ENCODE results near the gene CCDC87.
A peak's percentile ranks its signal among the peaks of the same experiment; 100 is the strongest.
"Not testable (repeated sequence)": the region's sequence is repeated elsewhere in the genome, so short reads cannot be mapped to it uniquely, and the experiment has no call there.

CCDC87 gene, protein sequence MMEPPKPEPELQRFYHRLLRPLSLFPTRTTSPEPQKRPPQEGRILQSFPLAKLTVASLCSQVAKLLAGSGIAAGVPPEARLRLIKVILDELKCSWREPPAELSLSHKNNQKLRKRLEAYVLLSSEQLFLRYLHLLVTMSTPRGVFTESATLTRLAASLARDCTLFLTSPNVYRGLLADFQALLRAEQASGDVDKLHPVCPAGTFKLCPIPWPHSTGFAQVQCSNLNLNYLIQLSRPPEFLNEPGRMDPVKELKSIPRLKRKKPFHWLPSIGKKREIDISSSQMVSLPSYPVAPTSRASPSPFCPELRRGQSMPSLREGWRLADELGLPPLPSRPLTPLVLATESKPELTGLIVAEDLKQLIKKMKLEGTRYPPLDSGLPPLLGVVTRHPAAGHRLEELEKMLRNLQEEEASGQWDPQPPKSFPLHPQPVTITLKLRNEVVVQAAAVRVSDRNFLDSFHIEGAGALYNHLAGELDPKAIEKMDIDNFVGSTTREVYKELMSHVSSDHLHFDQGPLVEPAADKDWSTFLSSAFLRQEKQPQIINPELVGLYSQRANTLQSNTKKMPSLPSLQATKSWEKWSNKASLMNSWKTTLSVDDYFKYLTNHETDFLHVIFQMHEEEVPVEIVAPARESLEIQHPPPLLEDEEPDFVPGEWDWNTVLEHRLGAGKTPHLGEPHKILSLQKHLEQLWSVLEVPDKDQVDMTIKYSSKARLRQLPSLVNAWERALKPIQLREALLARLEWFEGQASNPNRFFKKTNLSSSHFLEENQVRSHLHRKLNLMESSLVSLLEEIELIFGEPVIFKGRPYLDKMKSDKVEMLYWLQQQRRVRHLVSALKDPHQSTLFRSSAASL

DNA sequence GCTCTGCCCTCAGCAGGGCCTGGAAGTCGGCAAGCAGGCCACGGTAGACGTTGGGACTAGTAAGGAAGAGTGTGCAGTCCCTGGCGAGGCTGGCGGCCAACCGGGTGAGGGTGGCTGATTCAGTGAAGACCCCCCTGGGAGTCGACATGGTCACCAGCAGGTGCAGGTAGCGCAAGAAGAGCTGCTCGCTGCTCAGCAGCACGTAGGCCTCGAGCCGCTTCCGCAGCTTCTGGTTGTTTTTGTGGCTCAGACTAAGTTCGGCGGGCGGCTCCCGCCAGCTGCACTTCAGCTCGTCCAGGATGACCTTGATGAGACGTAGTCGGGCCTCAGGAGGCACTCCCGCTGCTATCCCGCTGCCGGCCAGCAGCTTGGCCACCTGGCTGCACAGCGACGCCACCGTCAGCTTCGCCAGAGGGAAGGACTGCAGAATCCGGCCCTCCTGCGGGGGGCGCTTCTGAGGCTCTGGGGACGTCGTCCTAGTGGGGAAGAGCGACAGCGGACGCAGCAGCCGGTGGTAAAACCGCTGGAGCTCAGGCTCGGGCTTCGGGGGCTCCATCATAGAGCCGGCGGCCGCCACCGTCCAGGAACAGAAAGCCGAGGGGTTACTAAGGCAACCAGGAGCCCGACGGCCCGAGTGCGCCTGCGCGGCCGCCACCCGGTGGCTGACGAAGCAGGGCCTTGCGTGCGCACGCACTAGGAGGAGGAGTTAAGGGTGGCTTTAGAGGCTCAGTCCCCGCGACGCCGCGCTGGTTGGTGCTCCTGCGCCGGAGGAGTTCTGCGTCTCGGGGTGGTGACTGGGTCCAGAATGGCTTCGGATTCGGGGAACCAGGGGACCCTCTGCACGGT is at the start of gene CCDC87, which contains the start of gene CCS:
Gene CCDC87 (minus strand): TSS at position 607 of the 846 bp plus-strand sequence. CDS start 48 bp downstream, at position 559.
Gene CCS (plus strand): TSS at position 729 of the 846 bp plus-strand sequence. CDS start 77 bp downstream, at position 806.
- DNase-seq = peak; percentile 94 to 97

DNA sequence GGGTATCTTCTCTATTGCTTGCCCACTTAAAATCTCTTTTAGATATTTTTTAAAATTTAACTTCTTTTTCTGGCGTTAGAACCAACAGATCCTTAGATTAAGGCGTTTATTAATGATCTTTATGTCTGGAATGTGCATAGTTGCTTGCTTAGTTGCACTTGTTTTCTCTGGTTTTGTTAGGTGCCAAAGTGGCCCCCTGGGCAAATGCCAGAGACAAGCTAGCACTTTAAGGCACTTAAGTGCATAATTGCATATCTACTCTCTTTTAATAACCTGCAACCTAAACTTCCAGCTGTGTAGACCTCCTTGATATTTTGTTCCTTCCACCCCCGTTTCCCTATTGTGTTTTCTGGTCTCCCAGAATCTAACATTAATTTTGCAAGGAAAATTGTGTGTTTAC is 49.0 kb upstream of the CCDC87 start:
- no peak for DNase-seq

DNA sequence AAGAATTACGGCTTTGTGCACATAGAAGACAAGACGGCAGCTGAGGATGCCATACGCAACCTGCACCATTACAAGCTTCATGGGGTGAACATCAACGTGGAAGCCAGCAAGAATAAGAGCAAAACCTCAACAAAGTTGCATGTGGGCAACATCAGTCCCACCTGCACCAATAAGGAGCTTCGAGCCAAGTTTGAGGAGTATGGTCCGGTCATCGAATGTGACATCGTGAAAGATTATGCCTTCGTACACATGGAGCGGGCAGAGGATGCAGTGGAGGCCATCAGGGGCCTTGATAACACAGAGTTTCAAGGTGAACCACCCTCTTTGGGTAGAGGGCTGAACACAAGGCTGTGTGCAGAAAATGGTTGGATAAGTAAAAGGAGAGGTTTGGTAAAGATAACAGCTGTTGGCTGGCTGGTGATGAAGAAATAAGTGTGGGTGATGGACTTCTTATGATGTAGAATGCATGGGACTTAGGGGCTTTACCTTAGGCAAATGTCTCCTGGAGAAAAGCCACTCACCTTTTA is 47.0 kb upstream of the CCDC87 start:
- not testable (repeated sequence) for DNase-seq

GRCh38 chr11:66639066-66639813 is 46.4 kb upstream of the CCDC87 start:
- DNase-seq = no peak

GRCh38 chr11:66638177-66639065 is 45.6 kb upstream of the CCDC87 start, which contains the start of gene RBM4:
Gene RBM4, plus strand, starts transcription at chr11:66638703. Its CDS starts 1,009 bp downstream, at chr11:66639712.
- peak; percentile 100 for DNase-seq

GRCh38 chr11:66637557-66638176 is 44.8 kb upstream of the CCDC87 start:
- DNase-seq = peak in 1 of 2 experiments; percentile 37

DNA sequence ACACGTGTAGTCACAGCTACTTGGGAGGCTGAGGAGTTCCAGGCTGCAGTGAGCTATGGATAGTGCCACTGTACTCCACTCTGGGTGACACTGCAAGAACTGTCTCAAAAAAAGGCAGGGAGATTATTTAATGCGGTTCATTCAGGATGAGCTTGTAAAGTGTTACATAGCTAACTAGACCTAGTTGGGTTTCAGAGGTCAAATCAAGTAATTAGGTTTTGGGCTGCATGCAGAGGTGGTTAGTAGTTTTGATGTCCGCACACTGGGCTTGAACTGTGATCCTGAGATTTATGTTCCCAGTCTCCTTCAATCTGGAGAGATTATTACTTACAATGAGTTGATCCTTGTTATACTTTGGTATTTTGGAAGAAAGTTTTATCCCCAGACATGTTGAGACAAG is 43.5 kb upstream of the CCDC87 start:
- no peak for DNase-seq

DNA sequence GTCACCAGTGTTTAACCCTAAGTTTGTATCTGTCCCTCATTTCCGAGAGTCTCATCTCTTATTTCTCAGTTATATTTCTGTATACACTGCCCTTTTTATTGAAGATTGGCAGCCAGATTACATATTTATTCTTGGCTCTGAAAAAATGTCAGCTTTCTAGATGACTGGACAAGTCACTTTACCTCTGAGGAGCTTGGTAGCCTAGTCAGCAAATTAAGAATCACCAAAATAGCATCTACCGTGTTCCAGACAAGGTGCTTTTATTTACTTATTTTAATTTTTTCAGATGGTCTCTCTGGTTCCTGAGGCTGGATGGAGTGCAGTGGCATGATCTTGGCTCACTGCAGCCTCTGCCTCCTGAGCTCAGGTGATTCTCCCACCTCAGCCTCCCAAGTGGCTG is 40.1 kb upstream of the CCDC87 start:
- DNase-seq = no peak

DNA sequence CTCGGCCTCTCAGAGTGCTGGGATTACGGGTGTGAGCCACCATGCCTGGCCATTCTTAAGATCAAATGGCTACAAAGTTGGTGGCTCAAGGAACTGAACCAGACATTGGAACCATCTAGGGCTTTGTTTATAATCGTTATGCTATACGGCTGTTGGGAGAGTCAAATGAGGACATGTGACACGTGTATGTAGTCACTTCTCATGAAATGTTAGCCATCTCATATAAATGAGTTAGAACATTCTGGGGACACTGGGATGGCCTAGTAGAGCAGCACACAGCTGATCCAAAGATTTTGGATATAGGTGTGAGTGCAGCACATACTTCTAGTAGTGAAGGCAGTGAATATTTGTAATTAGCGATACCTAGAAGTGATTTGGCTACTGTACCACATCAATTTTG is 39.0 kb upstream of the CCDC87 start:
- no peak for DNase-seq

DNA sequence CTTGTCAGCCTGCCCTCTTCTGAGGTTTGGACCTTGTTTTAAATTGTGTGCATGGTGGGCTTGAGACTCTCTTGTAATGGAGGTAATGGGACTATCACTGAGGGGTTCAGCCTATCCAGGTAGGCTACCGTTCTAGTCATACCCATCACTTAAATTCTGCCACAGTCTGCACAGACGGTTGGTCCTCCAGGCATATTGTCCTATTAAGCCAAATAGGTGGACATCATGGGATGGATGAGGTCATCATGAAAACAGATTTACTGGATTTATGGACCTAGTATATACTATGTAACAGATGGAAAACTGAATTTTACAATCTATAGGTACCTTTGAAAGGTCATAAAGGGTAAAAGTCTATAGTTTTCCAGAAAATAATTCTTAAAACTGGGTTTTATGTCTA is 36.5 kb upstream of the CCDC87 start:
- DNase-seq = no peak

DNA sequence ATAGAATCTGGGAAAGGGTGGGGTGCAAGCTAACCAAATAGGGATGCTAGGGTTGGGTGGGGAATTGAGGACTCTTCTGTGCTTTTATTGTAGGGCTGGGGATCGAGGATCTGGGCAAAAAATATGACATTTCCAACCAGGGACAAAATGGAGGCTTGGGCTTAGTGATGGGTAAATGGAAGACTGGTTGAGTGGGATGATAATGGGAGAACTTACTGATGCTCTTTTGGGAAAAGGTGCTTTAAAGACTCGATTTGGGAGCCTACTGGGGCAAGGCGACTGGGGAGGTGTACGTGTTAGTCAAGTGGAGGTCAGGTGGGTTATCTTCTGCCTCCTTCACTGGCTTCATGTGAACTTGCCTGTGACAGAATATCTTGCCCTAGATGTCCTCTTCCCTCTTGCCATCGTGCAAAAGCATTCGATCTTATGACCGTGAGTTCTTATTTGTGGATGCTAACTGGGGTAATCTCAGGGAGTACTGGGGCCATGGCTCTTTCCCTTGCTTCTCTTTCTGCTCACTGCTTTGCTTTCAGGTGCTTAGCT is 35.3 kb upstream of the CCDC87 start:
- DNase-seq = no peak

DNA sequence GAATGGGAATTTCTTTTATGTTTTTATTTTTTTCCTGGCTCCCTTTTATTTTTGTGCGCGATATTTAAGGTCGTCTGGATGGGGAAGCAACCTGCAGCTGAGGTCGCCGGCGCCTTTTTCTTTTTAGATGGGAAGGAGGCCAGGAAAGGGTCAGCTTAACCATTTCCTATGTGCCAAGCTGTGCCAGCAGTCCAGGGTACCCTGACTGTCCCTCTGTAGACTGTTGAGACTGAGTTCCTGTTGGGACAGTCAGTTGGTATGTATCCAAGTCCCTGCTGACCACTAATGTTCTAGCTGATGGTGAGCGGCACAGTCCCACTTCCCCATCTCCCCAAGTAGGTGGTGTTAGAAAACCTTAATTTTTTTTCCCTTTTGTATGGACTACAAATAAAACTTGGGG is 34.1 kb upstream of the CCDC87 start:
- DNase-seq = no peak

DNA sequence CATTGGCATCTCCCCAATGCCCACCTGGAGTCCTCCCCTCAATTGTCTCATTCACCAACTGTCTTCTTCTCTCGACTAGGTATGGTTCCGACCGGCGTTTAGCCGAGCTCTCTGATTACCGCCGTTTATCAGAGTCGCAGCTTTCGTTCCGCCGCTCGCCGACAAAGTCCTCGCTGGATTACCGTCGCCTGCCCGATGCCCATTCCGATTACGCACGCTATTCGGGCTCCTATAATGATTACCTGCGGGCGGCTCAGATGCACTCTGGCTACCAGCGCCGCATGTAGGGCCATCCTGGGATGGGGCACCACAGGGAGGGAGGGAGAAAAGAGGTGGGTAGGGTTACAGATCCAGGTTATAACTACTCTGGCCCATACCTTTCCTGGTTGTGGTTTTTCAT is 33.5 kb upstream of the CCDC87 start:
- no peak for DNase-seq

DNA sequence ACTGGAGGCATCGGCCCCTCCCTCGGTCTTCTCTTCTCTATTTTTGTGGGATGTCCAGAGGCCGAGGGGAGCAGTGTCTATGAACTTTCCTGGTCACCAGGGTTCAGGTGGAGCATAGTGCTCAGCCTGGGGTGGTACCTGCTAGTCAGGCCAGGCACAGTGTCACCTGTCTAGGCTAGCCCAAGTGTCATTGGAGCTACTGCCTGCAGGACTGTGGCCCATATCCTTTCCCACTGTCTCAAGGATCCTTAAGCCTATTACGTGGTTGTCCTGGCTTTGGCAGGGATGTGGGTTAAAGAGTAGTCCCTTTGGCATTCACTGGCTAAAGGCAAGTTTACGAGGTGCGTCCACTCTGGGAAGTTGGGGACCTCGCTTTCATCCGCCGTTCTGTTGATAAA is 32.9 kb upstream of the CCDC87 start:
- no peak for DNase-seq

DNA sequence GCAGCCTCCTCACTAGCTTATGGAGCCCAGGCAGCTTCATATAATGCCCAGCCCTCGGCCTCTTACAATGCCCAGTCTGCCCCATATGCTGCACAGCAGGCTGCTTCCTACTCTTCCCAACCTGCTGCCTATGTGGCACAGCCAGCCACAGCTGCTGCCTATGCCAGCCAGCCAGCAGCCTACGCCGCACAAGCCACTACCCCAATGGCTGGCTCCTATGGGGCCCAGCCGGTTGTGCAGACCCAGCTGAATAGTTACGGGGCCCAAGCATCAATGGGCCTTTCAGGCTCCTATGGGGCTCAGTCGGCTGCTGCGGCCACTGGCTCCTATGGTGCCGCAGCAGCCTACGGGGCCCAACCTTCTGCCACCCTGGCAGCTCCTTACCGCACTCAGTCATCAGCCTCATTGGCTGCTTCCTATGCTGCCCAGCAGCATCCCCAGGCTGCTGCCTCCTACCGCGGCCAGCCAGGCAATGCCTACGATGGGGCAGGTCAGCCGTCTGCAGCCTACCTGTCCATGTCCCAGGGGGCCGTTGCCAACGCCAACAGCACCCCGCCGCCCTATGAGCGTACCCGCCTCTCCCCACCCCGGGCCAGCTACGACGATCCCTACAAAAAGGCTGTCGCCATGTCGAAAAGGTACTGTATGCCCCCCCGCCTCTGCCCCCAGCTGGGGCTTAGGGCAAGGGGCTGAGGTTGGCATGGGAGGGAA is 32.3 kb upstream of the CCDC87 start:
- no peak for DNase-seq

- no peak for DNase-seq
Measured at GRCh38 chr11:66624450-66624849, 31.6 kb upstream of the CCDC87 start.

DNA sequence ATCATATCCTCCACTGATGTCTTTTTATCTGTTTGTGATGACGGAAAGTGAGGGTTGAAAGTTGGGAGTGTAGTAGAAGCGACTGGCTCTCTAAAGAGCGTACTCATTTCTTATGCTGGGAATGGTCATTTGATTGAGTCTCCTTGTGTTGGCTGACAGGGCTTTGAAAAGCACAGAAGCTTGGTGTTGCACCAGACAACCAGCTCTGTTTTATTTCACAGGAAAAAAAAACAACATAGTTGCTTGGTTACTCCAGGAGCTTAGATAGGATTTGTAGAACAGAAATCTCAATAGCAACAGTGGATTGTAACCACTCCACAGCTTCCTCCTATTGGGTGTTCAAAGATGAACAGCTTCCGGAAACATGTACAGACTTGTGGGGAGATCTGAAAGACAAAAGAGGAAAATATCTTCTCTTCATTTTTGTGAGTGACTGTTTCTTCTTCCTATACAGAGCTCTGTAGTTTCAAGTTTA is 26.3 kb upstream of the CCDC87 start:
- no peak for DNase-seq

DNA sequence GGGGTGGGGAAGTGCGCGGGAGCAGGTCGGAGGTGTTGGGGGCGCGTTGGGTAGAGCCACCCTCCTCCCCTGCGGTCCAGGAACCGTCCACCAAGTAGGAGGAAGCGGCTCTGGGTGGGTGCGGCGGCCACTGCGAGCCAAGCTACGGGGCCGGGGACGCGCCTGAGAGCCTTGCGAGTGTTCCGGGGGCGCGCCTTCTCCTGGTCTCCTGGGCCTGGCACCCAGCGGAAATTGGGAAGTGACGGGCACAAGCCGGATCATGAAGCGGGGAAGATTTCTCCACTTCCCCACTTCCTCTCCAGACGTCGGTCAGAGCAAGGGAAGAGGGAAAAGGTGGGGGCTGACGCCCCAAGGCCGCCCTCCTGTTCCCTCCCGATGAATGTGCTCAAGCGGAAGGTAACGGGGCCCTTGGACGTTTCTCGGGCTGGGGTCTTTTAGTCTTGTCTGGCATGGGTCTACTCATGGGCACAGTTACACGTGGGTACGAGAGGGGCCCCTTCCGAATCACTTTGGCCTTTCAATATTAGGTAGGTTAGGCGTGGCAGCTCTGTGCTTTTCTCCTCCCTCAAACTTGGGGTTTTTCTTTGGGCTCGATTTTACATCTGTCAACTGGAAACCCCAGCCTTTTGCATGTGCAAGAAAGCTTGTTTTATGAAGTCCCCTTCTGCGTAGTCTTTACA is 24.4 kb upstream of the CCDC87 start:
- peak; percentile 37 to 66 for DNase-seq
